ENCODE results near the gene GRN.

Gene GRN

GRCh38 chr17:44359006-44359405 lies 13.9 kb downstream of the GRN start:
- Histone ChIP-seq H3K4me1 (ENCODE audit: insufficient read depth, low read length, severe bottlenecking) (peaks cover 14% of the 10 kb centered on the region), H3K79me2 (ENCODE audit: insufficient read depth, low read length) (no peaks in the 10 kb centered on the region), H3K27ac (ENCODE audit: low read depth, low read length, poor library complexity, severe bottlenecking) (no peak overlapping the region), H3K9ac (ENCODE audit: low read length) (no peak overlapping the region), H4K20me1 (ENCODE audit: insufficient read depth, low read length) (no peaks in the 10 kb centered on the region), H3K4me2 (ENCODE audit: low read length) (no peak overlapping the region), H2AFZ (ENCODE audit: low read length) (no peak overlapping the region), H3K9me2 (ENCODE audit: low read depth, low read length) (no peaks in the 10 kb centered on the region), H3K36me3 (ENCODE audit: insufficient read depth, low read length) (no peaks in the 10 kb centered on the region), H3K9me3 (ENCODE audit: low read length) (no peaks in the 10 kb centered on the region), H3F3A (ENCODE audit: insufficient read depth, low read length) (no peaks in the 10 kb centered on the region), H3K27me3 (ENCODE audit: insufficient read depth, low read length) (peaks cover 4% of the 10 kb centered on the region), H3K4me3 (ENCODE audit: low read depth, low read length, poor library complexity, severe bottlenecking) (no peak overlapping the region)
- no peak for TF ChIP-seq CTCF (IDR thresholded peaks at IDR 0.05; ENCODE audit: low read length)

GRCh38 chr17:44359458-44360143 lies 14.5 kb downstream of the GRN start:
- Histone ChIP-seq H2AFZ (ENCODE audit: low read length) (no peak overlapping the region), H3K27ac (ENCODE audit: low read depth, low read length, poor library complexity, severe bottlenecking) (no peak overlapping the region), H3K9me3 (ENCODE audit: low read length) (no peaks in the 10 kb centered on the region), H3K9ac (ENCODE audit: low read length) (no peak overlapping the region), H4K20me1 (ENCODE audit: insufficient read depth, low read length) (no peaks in the 10 kb centered on the region), H3K9me2 (ENCODE audit: low read depth, low read length) (no peaks in the 10 kb centered on the region), H3K4me2 (ENCODE audit: low read length) (no peak overlapping the region), H3F3A (ENCODE audit: insufficient read depth, low read length) (no peaks in the 10 kb centered on the region), H3K4me3 (ENCODE audit: low read depth, low read length, poor library complexity, severe bottlenecking) (no peak overlapping the region), H3K79me2 (ENCODE audit: insufficient read depth, low read length) (no peaks in the 10 kb centered on the region), H3K4me1 (ENCODE audit: insufficient read depth, low read length, severe bottlenecking) (peaks cover 14% of the 10 kb centered on the region), H3K27me3 (ENCODE audit: insufficient read depth, low read length) (peaks cover 4% of the 10 kb centered on the region), H3K36me3 (ENCODE audit: insufficient read depth, low read length) (no peaks in the 10 kb centered on the region)
- TF ChIP-seq EZH2 (IDR thresholded peaks at IDR 0.05; ENCODE audit: borderline replicate concordance, low read length) = no peak
- no peak for TF ChIP-seq CTCF (IDR thresholded peaks at IDR 0.05; ENCODE audit: low read length)

- no peak for TF ChIP-seq EZH2 (IDR thresholded peaks at IDR 0.05; ENCODE audit: borderline replicate concordance, low read length)
- no peak for TF ChIP-seq CTCF (IDR thresholded peaks at IDR 0.05; ENCODE audit: low read length)
- Histone ChIP-seq H4K20me1 (ENCODE audit: insufficient read depth, low read length) (no peaks in the 10 kb centered on the region), H3K9ac (ENCODE audit: low read length) (no peak overlapping the region), H3F3A (ENCODE audit: insufficient read depth, low read length) (no peaks in the 10 kb centered on the region), H3K79me2 (ENCODE audit: insufficient read depth, low read length) (no peaks in the 10 kb centered on the region), H3K9me3 (ENCODE audit: low read length) (no peaks in the 10 kb centered on the region), H3K4me1 (ENCODE audit: insufficient read depth, low read length, severe bottlenecking) (peaks cover 10% of the 10 kb centered on the region), H3K4me3 (ENCODE audit: low read depth, low read length, poor library complexity, severe bottlenecking) (no peak overlapping the region), H3K4me2 (ENCODE audit: low read length) (no peak overlapping the region), H3K27ac (ENCODE audit: low read depth, low read length, poor library complexity, severe bottlenecking) (no peak overlapping the region), H3K36me3 (ENCODE audit: insufficient read depth, low read length) (no peaks in the 10 kb centered on the region), H3K9me2 (ENCODE audit: low read depth, low read length) (no peaks in the 10 kb centered on the region), H3K27me3 (ENCODE audit: insufficient read depth, low read length) (peaks cover 4% of the 10 kb centered on the region), H2AFZ (ENCODE audit: low read length) (no peak overlapping the region)
These were observed 15.0 kb downstream of the GRN start for GRCh38 chr17:44360144-44360533.

Measured in OCI-LY1 (cell line).